Effector memory CD8-positive, alpha-beta T cell (primary cell): ENCODE data around the gene TEX9.
A peak's percentile ranks its signal among the peaks of the same experiment; 100 is the strongest.

Experiments used
- ATAC-seq: fragments of 150-1000 bp; cut with Tn5 transposase; replicated peaks from 2 replicates; pipeline ENCODE4 v1.10.0; 2021; ENCODE audit warnings: mild to moderate bottlenecking, moderate library complexity
- DNase-seq, 3 experiments: peaks; one replicate each; pipeline ENCODE4 v3.0.0; 2021
- H3K27ac Mint-ChIP-seq, 2 donors: one replicate each; pipeline ENCODE4 v1.8.0; 2022; ENCODE audit warnings: mild to moderate bottlenecking in 2 of 2, mixed read lengths in 2 of 2, moderate library complexity in 2 of 2
- H3K27me3 Mint-ChIP-seq, 2 donors: one replicate each; pipeline ENCODE4 v1.8.0; 2022; ENCODE audit warnings: mixed read lengths in 2 of 2
- H3K36me3 Mint-ChIP-seq: one replicate; pipeline ENCODE4 v1.8.0; 2022; ENCODE audit warnings: mild to moderate bottlenecking, moderate library complexity, mixed read lengths; ENCODE audit not compliant: insufficient read depth
- H3K4me1 Mint-ChIP-seq, 2 donors: one replicate each; pipeline ENCODE4 v1.8.0; 2022; ENCODE audit warnings: low read depth in 2 of 2, mixed read lengths in 2 of 2
- H3K4me3 Mint-ChIP-seq, 2 donors: one replicate each; pipeline ENCODE4 v1.8.0; 2022; ENCODE audit warnings: mild to moderate bottlenecking in 2 of 2, mixed read lengths in 2 of 2, moderate library complexity in 2 of 2
- H3K9me3 Mint-ChIP-seq, 2 donors: one replicate each; pipeline ENCODE4 v1.8.0; 2022; ENCODE audit warnings: mixed read lengths in 2 of 2

Gene TEX9

GRCh38 chr15:56428821-56429458, 63.7 kb downstream of the TEX9 start:
- Mint-ChIP-seq H3K36me3 (no peaks in the 10 kb centered on the region), H3K4me3 (no peak overlapping the region), H3K9me3 (peaks cover 0 to 2% of the 10 kb centered on the region in 2 donors), H3K27me3 (peaks cover 5 to 19% of the 10 kb centered on the region in 2 donors), H3K27ac (no peak overlapping the region), H3K4me1 (no peaks in the 10 kb centered on the region)
- DNase-seq (no peak), ATAC-seq (no peak)

- Mint-ChIP-seq H3K4me1 (no peaks in the 10 kb centered on the region), H3K27me3 (peaks cover 17 to 25% of the 10 kb centered on the region in 2 donors), H3K27ac (no peak overlapping the region), H3K9me3 (no peaks in the 10 kb centered on the region), H3K4me3 (no peak overlapping the region), H3K36me3 (no peaks in the 10 kb centered on the region)
- no peak for DNase-seq
- ATAC-seq: no peak
These were observed 67.1 kb downstream of the TEX9 start for GRCh38 chr15:56432304-56432703.

- H3K4me1 Mint-ChIP-seq: no peaks in the 10 kb centered on the region
- H3K9me3 Mint-ChIP-seq: no peaks in the 10 kb centered on the region
- H3K4me3 Mint-ChIP-seq: no peak overlapping the region
- H3K36me3 Mint-ChIP-seq: no peaks in the 10 kb centered on the region
- DNase-seq (no peak), ATAC-seq (no peak)
- peaks cover 17 to 38% of the 10 kb centered on the region in 2 donors for H3K27me3 Mint-ChIP-seq
- H3K27ac Mint-ChIP-seq: no peak overlapping the region
These were observed 75.1 kb downstream of the TEX9 start for GRCh38 chr15:56440214-56440770.

GRCh38 chr15:56442354-56442753, 77.1 kb downstream of the TEX9 start:
- no peaks in the 10 kb centered on the region for H3K36me3 Mint-ChIP-seq
- ATAC-seq: no peak
- H3K4me1 Mint-ChIP-seq: no peaks in the 10 kb centered on the region
- H3K4me3 Mint-ChIP-seq: no peak overlapping the region
- H3K27ac Mint-ChIP-seq: no peak overlapping the region
- peaks cover 0 to 27% of the 10 kb centered on the region in 2 donors for H3K27me3 Mint-ChIP-seq
- DNase-seq: no peak
- no peaks in the 10 kb centered on the region for H3K9me3 Mint-ChIP-seq

GRCh38 chr15:56445746-56446145, 80.5 kb downstream of the TEX9 start:
- no peak for DNase-seq
- no peaks in the 10 kb centered on the region for H3K4me1 Mint-ChIP-seq
- no peak overlapping the region for H3K4me3 Mint-ChIP-seq
- no peaks in the 10 kb centered on the region for H3K9me3 Mint-ChIP-seq
- no peaks in the 10 kb centered on the region for H3K36me3 Mint-ChIP-seq
- no peak for ATAC-seq
- H3K27ac Mint-ChIP-seq: no peak overlapping the region
- peaks cover 0 to 25% of the 10 kb centered on the region in 2 donors for H3K27me3 Mint-ChIP-seq

GRCh38 chr15:56454836-56455235, 89.6 kb downstream of the TEX9 start:
- Mint-ChIP-seq H3K4me1 (no peaks in the 10 kb centered on the region), H3K27me3 (peaks cover 17 to 46% of the 10 kb centered on the region in 2 donors), H3K4me3 (no peak overlapping the region), H3K36me3 (no peaks in the 10 kb centered on the region), H3K27ac (no peak overlapping the region), H3K9me3 (no peaks in the 10 kb centered on the region)
- ATAC-seq (no peak), DNase-seq (no peak)

- H3K36me3 Mint-ChIP-seq: no peaks in the 10 kb centered on the region
- DNase-seq (no peak), ATAC-seq (no peak)
- H3K9me3 Mint-ChIP-seq: no peaks in the 10 kb centered on the region
- no peak overlapping the region for H3K4me3 Mint-ChIP-seq
- H3K27ac Mint-ChIP-seq: no peak overlapping the region
- H3K27me3 Mint-ChIP-seq: peaks cover 17 to 38% of the 10 kb centered on the region in 2 donors
- no peaks in the 10 kb centered on the region for H3K4me1 Mint-ChIP-seq
These were observed 91.0 kb downstream of the TEX9 start for GRCh38 chr15:56456229-56456628.

GRCh38 chr15:56459096-56459495, 93.9 kb downstream of the TEX9 start:
- peaks cover 23 to 43% of the 10 kb centered on the region in 2 donors for H3K27me3 Mint-ChIP-seq
- DNase-seq (no peak), ATAC-seq (no peak)
- H3K9me3 Mint-ChIP-seq: no peaks in the 10 kb centered on the region
- H3K36me3 Mint-ChIP-seq: peaks cover 3% of the 10 kb centered on the region
- H3K4me3 Mint-ChIP-seq: no peak overlapping the region
- H3K27ac Mint-ChIP-seq: no peak overlapping the region
- no peaks in the 10 kb centered on the region for H3K4me1 Mint-ChIP-seq

GRCh38 chr15:56460071-56460470, 94.8 kb downstream of the TEX9 start:
- no peak for DNase-seq
- Mint-ChIP-seq H3K4me3 (no peak overlapping the region), H3K27ac (no peak overlapping the region), H3K9me3 (no peaks in the 10 kb centered on the region), H3K4me1 (peaks cover 8% of the 10 kb centered on the region in 2 donors), H3K27me3 (peaks cover 33 to 45% of the 10 kb centered on the region in 2 donors), H3K36me3 (peaks cover 8% of the 10 kb centered on the region)
- ATAC-seq: no peak

- ATAC-seq (no peak), DNase-seq (no peak)
- Mint-ChIP-seq H3K9me3 (no peaks in the 10 kb centered on the region), H3K36me3 (peaks cover 8% of the 10 kb centered on the region), H3K27me3 (peaks cover 38 to 43% of the 10 kb centered on the region in 2 donors), H3K4me3 (no peak overlapping the region), H3K4me1 (peaks cover 8% of the 10 kb centered on the region in 2 donors), H3K27ac (no peak overlapping the region)
These were observed 95.7 kb downstream of the TEX9 start for GRCh38 chr15:56460947-56461346.

GRCh38 chr15:56464893-56465520, 99.8 kb downstream of the TEX9 start, which contains the start of gene MNS1:
TSS of gene MNS1 (minus strand) at chr15:56465137. CDS start at chr15:56464972, 165 bp downstream.
- H3K27ac Mint-ChIP-seq: peak within 1 kb of the TSS in 1 of 2 donors; percentile 38
- ATAC-seq (peak; percentile 92), DNase-seq (peak; percentile 11 to 32 (median 32))
- peak within 1 kb of the TSS; percentile 57 to 81 for H3K4me3 Mint-ChIP-seq
- H3K4me1 Mint-ChIP-seq: peaks cover 12 to 18% of the 10 kb centered on the region in 2 donors
- peaks cover 8% of the 10 kb centered on the region for H3K36me3 Mint-ChIP-seq
- no peaks in the 10 kb centered on the region for H3K9me3 Mint-ChIP-seq
- H3K27me3 Mint-ChIP-seq: peaks cover 23 to 41% of the 10 kb centered on the region in 2 donors

- Mint-ChIP-seq H3K4me1 (peaks cover 12 to 18% of the 10 kb centered on the region in 2 donors), H3K27ac (no peak overlapping the region), H3K9me3 (no peaks in the 10 kb centered on the region), H3K4me3 (no peak overlapping the region), H3K27me3 (peaks cover 23 to 41% of the 10 kb centered on the region in 2 donors), H3K36me3 (peaks cover 8% of the 10 kb centered on the region)
- no peak for DNase-seq
- no peak for ATAC-seq
These were observed 102.4 kb downstream of the TEX9 start for GRCh38 chr15:56467616-56468015.

GRCh38 chr15:56468401-56468800, 103.2 kb downstream of the TEX9 start:
- H3K9me3 Mint-ChIP-seq: no peaks in the 10 kb centered on the region
- peaks cover 12 to 18% of the 10 kb centered on the region in 2 donors for H3K4me1 Mint-ChIP-seq
- peak overlapping the region; percentile 3 to 71 for H3K27ac Mint-ChIP-seq

GRCh38 chr15:56469483-56469882, 104.3 kb downstream of the TEX9 start:
- peaks cover 10 to 16% of the 10 kb centered on the region in 2 donors for H3K4me1 Mint-ChIP-seq
- no peaks in the 10 kb centered on the region for H3K9me3 Mint-ChIP-seq
- H3K27ac Mint-ChIP-seq: no peak overlapping the region
- H3K4me3 Mint-ChIP-seq: no peak overlapping the region
- DNase-seq (no peak), ATAC-seq (no peak)
- peaks cover 14 to 31% of the 10 kb centered on the region in 2 donors for H3K27me3 Mint-ChIP-seq
- H3K36me3 Mint-ChIP-seq: peaks cover 6% of the 10 kb centered on the region

More at GRCh38 chr15:56468401-56468800, 103.2 kb downstream of the TEX9 start:
- ATAC-seq (peak; percentile 42), DNase-seq (no peak)
- Mint-ChIP-seq H3K4me3 (peak overlapping the region; percentile 64 to 80), H3K36me3 (peaks cover 8% of the 10 kb centered on the region), H3K27me3 (peaks cover 23 to 41% of the 10 kb centered on the region in 2 donors)
